Lung microvascular endothelial cell (primary cell): ENCODE results near the gene BDNF. TPM values are rescaled to one million over a fixed set of nuclear protein-coding genes. Genes with fewer than 3 reads are reported as not detected.

Experiments
- total RNA-seq: library from RNA; depleted of rRNA; stranded (reverse); fragments of >200 nt; gene quantifications from 2 replicates; pipeline ENCODE4 v1.2.1, GENCODE V29; 2014

Gene BDNF
- total RNA-seq, 1 donor from 2014 or later = under 0.01 TPM

Other genes starting within 250 kb of the BDNF start
- 1.6 and 1.7 TPM in 2 replicates for gene LGR4, start 227.7 kb downstream of the BDNF start, total RNA-seq
- gene LIN7C, start 193.7 kb downstream of the BDNF start, total RNA-seq = 27.5 and 43.7 TPM in 2 replicates